GM12801 (cell line): Measurements from ENCODE around the gene CYP1A1.

ENCODE experiments used
- TF ChIP-seq, protein P1 (sequence below): IDR thresholded peaks from one replicate; pipeline ENCODE4 v1.5.1; 2011; ENCODE audit warnings: control low read depth; ENCODE audit not compliant: insufficient read length; ENCODE audit errors: extremely low read depth

CYP1A1 gene

GRCh38 chr15:74722591-74722990, 2.7 kb downstream of the CYP1A1 start:
- TF ChIP-seq, protein P1, sequence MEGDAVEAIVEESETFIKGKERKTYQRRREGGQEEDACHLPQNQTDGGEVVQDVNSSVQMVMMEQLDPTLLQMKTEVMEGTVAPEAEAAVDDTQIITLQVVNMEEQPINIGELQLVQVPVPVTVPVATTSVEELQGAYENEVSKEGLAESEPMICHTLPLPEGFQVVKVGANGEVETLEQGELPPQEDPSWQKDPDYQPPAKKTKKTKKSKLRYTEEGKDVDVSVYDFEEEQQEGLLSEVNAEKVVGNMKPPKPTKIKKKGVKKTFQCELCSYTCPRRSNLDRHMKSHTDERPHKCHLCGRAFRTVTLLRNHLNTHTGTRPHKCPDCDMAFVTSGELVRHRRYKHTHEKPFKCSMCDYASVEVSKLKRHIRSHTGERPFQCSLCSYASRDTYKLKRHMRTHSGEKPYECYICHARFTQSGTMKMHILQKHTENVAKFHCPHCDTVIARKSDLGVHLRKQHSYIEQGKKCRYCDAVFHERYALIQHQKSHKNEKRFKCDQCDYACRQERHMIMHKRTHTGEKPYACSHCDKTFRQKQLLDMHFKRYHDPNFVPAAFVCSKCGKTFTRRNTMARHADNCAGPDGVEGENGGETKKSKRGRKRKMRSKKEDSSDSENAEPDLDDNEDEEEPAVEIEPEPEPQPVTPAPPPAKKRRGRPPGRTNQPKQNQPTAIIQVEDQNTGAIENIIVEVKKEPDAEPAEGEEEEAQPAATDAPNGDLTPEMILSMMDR, result no peak

- TF ChIP-seq, protein P1, result no peak
These were observed 8.7 kb downstream of the CYP1A1 start for GRCh38 chr15:74716651-74717050.

DNA sequence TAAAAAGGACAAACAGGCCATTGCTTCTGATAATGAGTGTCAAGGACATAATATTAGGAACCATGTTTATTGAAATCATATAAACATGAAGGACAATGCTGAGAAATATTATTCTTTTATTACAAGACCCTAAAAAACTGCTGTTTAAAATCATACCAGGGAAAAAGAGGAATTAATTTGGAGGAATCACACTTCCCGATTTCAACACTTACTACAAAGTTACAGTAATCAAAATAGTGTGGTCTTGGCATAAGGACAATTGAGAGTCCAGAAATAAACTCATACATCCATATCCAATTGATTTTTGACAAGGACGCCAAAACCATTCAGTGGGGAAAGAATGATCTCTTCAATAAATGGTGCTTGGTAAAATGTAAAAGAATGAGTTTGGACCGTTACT, 13.0 kb downstream of the CYP1A1 start:
- TF ChIP-seq, protein P1, result no peak

- TF ChIP-seq, protein P1, result no peak
These were observed 14.8 kb downstream of the CYP1A1 start for GRCh38 chr15:74710319-74711094.

- TF ChIP-seq, protein P1, result no peak
These were observed 15.4 kb downstream of the CYP1A1 start for GRCh38 chr15:74709892-74710291.

DNA sequence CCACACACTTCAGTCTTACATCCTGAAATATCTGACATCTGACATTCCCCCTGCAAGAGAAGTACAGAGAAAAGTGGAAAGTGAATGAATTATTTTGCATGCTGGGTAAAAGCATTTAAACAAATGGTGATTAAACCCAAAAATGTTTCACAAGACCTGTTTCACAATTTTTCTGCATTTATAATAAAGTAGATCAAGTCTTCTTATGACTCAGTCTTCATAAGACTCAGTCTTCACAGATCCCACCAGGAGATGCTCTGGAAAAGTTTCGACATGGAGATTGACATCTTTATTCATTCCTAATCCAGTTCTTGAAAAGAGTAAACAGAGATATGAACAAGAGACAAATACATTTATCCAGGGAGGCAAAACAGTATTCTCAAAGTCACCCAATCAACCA, 16.3 kb downstream of the CYP1A1 start:
- TF ChIP-seq, protein P1, result no peak

DNA sequence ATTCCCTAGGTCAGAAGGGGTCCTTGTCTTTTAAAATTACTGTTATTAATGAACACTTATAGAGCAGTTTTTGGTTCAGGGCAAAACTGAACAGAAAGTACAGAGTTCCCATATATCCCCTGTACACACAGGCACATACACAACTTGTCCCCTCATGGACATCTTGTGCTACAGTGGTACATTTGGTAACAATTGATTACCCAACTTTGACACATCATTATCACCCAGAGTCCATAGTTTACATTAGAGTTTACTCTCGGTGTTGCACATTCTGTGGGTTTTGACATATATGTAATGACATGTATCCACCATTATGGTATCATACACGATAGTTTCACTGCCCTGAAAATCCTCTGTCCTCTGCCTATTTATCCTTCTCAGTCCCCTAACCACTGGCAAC, 28.5 kb downstream of the CYP1A1 start:
- TF ChIP-seq, protein P1, result no peak
